ENCODE measurements around the gene MMP15. TPM values are rescaled to one million over a fixed set of nuclear protein-coding genes. Genes with fewer than 3 reads are reported as not detected.

The MMP15 gene
- total RNA-seq, 1 experiment from 2014 or later: 4.5 TPM

GRCh38 chr16:57998486-57998885 lies 27.1 kb upstream of the MMP15 start:
- TF ChIP-seq EZH2 (IDR thresholded peaks at IDR 0.05; ENCODE audit: borderline replicate concordance, low read depth, low read length, poor library complexity, severe bottlenecking) (no peak), CTCF (conservative IDR thresholded peaks at IDR 0.05; ENCODE audit: low read depth, low read length) (no peak)
- H3K36me3 ChIP-seq (ENCODE audit: insufficient read depth, low read length, poor library complexity, severe bottlenecking): peaks cover 4% of the 10 kb centered on the region
- no peak overlapping the region for H3K27ac ChIP-seq (ENCODE audit: low read depth, low read length, poor library complexity, severe bottlenecking)
- H3K4me1 ChIP-seq (ENCODE audit: insufficient read depth, low read length, poor library complexity, severe bottlenecking): peaks cover 24% of the 10 kb centered on the region
- intact Hi-C loops (cut with micrococcal nuclease; ENCODE audit: unreplicated experiment): no loop called here
- POLR2A ChIA-PET (ENCODE audit: low non-redundant PET): no interaction called here
- H3K27me3 ChIP-seq (replicated peaks; ENCODE audit: insufficient read depth, low read depth, low read length, poor library complexity): no peaks in the 10 kb centered on the region
- no peak overlapping the region for H3K4me3 ChIP-seq (ENCODE audit: low read depth, low read length, poor library complexity, severe bottlenecking)
- CTCF ChIA-PET: no interaction called here
- no peaks in the 10 kb centered on the region for H3K9me3 ChIP-seq (ENCODE audit: low read depth, low read length, poor library complexity, severe bottlenecking)
- DNase-seq (ENCODE audit: low spot score): no peak
- no TSS peak for BruUV-seq (replicated peaks)

- H3K4me3 ChIP-seq (ENCODE audit: low read depth, low read length, poor library complexity, severe bottlenecking): peak overlapping the region; percentile 85
- no peak overlapping the region for H3K27ac ChIP-seq (ENCODE audit: low read depth, low read length, poor library complexity, severe bottlenecking)
- intact Hi-C loops (cut with micrococcal nuclease; ENCODE audit: unreplicated experiment): loop anchor here (1.0 kb wide), 1 partner anchor 93 kb away; no protein-coding TSS in a partner anchor
Observed at GRCh38 chr16:57998992-57999365, 26.6 kb upstream of the MMP15 start.

GRCh38 chr16:57999366-57999970 lies 26.1 kb upstream of the MMP15 start:
- Histone ChIP-seq H3K36me3 (ENCODE audit: insufficient read depth, low read length, poor library complexity, severe bottlenecking) (peaks cover 6% of the 10 kb centered on the region), H3K9me3 (ENCODE audit: low read depth, low read length, poor library complexity, severe bottlenecking) (no peaks in the 10 kb centered on the region), H3K4me1 (ENCODE audit: insufficient read depth, low read length, poor library complexity, severe bottlenecking) (peaks cover 19% of the 10 kb centered on the region), H3K27ac (ENCODE audit: low read depth, low read length, poor library complexity, severe bottlenecking) (peak overlapping the region; percentile 78), H3K4me3 (ENCODE audit: low read depth, low read length, poor library complexity, severe bottlenecking) (peak overlapping the region; percentile 85), H3K27me3 (replicated peaks; ENCODE audit: insufficient read depth, low read depth, low read length, poor library complexity) (no peaks in the 10 kb centered on the region)
- POLR2A ChIA-PET (ENCODE audit: low non-redundant PET): interaction anchor here (0.7 kb wide), 1 partner anchor 32 kb away, joined by 4 read pairs; no protein-coding TSS in a partner anchor
- CTCF ChIA-PET: interaction anchor here (0.6 to 1.0 kb wide), 4 partner anchors 100 to 512 kb away, joined by 3 to 14 read pairs (median 3); no protein-coding TSS in a partner anchor
- peak; percentile 26; the same call in 1 of the 2 replicates for TF ChIP-seq CTCF (conservative IDR thresholded peaks at IDR 0.05; ENCODE audit: low read depth, low read length)
- TF ChIP-seq EZH2 (IDR thresholded peaks at IDR 0.05; ENCODE audit: borderline replicate concordance, low read depth, low read length, poor library complexity, severe bottlenecking): no peak
- no TSS peak for BruUV-seq (replicated peaks)
- peak; percentile 60 for DNase-seq (ENCODE audit: low spot score)
- intact Hi-C loops (cut with micrococcal nuclease; ENCODE audit: unreplicated experiment): loop anchor here (1.0 kb wide), 1 partner anchor 93 kb away; no protein-coding TSS in a partner anchor

More at GRCh38 chr16:57998992-57999365, 26.6 kb upstream of the MMP15 start:
- TF ChIP-seq CTCF (conservative IDR thresholded peaks at IDR 0.05; ENCODE audit: low read depth, low read length) (no peak), EZH2 (IDR thresholded peaks at IDR 0.05; ENCODE audit: borderline replicate concordance, low read depth, low read length, poor library complexity, severe bottlenecking) (no peak)
- no peaks in the 10 kb centered on the region for H3K27me3 ChIP-seq (replicated peaks; ENCODE audit: insufficient read depth, low read depth, low read length, poor library complexity)
- ChIA-PET CTCF (no interaction called here), POLR2A (ENCODE audit: low non-redundant PET) (interaction anchor here (0.7 kb wide), 1 partner anchor 31 kb away, joined by 4 read pairs; no protein-coding TSS in a partner anchor)
- H3K9me3 ChIP-seq (ENCODE audit: low read depth, low read length, poor library complexity, severe bottlenecking): no peaks in the 10 kb centered on the region
- no peak for DNase-seq (ENCODE audit: low spot score)
- peaks cover 4% of the 10 kb centered on the region for H3K36me3 ChIP-seq (ENCODE audit: insufficient read depth, low read length, poor library complexity, severe bottlenecking)
- BruUV-seq (replicated peaks): TSS peak; percentile 47
- H3K4me1 ChIP-seq (ENCODE audit: insufficient read depth, low read length, poor library complexity, severe bottlenecking): peaks cover 19% of the 10 kb centered on the region
